Kidney (tissue), 14 donors: ENCODE data around the gene LRRC59. TPM values are rescaled to one million over a fixed set of nuclear protein-coding genes. Genes with fewer than 3 reads are reported as not detected.
A peak's percentile ranks its signal among the peaks of the same experiment; 100 is the strongest.

Source experiments
- DNase-seq, 5 donors: peaks; one replicate each; pipeline ENCODE4 v3.0.0-alpha.2; 2013 to 2020
- FAIRE-seq: peaks from 2 replicates; lab custom pipeline; 2012; peaks lifted over from hg19 to GRCh38; lab: Jason Lieb, UNC
- H3K27ac ChIP-seq, 2 donors: one replicate each; pipeline ENCODE4 v1.7.0; 2013; ENCODE audit warnings: low read depth in 2 of 2, low read length in 2 of 2, inconsistent platforms in 1 of 2
- H3K27me3 ChIP-seq: one replicate; pipeline ENCODE4 v1.7.1; 2013; ENCODE audit warnings: low read length, inconsistent platforms; ENCODE audit not compliant: control insufficient read depth, insufficient read depth
- H3K36me3 ChIP-seq, 3 donors: one replicate each; pipeline versions ENCODE4 v1.7.0 to v1.7.1; 2013; ENCODE audit warnings: low read length in 3 of 3, control low read depth in 1 of 3, inconsistent platforms in 1 of 3; ENCODE audit not compliant: insufficient read depth in 3 of 3, control insufficient read depth in 2 of 3
- H3K4me1 ChIP-seq, 3 donors: one replicate each; pipeline versions ENCODE4 v1.7.0 to v1.7.1; 2013; ENCODE audit warnings: low read length in 3 of 3, inconsistent platforms in 1 of 3, low read depth in 1 of 3; ENCODE audit not compliant: control insufficient read depth in 2 of 3, insufficient read depth in 2 of 3
- H3K4me3 ChIP-seq, 3 donors: one replicate each; pipeline versions ENCODE4 v1.7.0 to v1.8.1; 2013; ENCODE audit warnings: low read length in 3 of 3, control low read depth in 1 of 3, inconsistent platforms in 1 of 3
- H3K9ac ChIP-seq, 3 donors: one replicate each; pipeline versions ENCODE4 v1.7.0 to v1.7.1; 2013; ENCODE audit warnings: low read length in 3 of 3, control low read depth in 1 of 3, inconsistent platforms in 1 of 3
- H3K9me3 ChIP-seq, 3 donors: one replicate each; pipeline versions ENCODE4 v1.7.0 to v1.7.1; 2013; ENCODE audit warnings: low read length in 3 of 3, control low read depth in 1 of 3, inconsistent platforms in 1 of 3; ENCODE audit not compliant: control insufficient read depth in 2 of 3, insufficient read depth in 1 of 3
- CTCF ChIP-seq: IDR thresholded peaks from 3 replicates; pipeline ENCODE4 v1.5.1; 2012; ENCODE audit warnings: mild to moderate bottlenecking, moderate library complexity, borderline replicate concordance; ENCODE audit not compliant: insufficient read depth; ENCODE audit errors: extremely low read depth
- intact Hi-C: fragments of 100-400 bp; cut with DNase I; formaldehyde crosslinking; loops from one replicate; pipeline ENCODE4 v1.11.1; 2022
- polyA plus RNA-seq: library from polyadenylated mRNA; stranded (reverse); fragments of 350-450 nt; fragmentation: Illumina TruSeq; extraction: RNeasy Lipid Tissue Mini Kit (QIAGEN cat#74804); gene quantifications from one replicate; pipeline ENCODE4 v1.2.3, GENCODE V29; 2014; ENCODE audit warnings: low read depth, low replicate concordance; ENCODE audit not compliant: insufficient read depth
- total RNA-seq: library from RNA; stranded (reverse); fragmentation: NEBNext Ultra II Directional; extraction: Animal tissue kit (Norgen Biotek cat#: 25700); gene quantifications from one replicate; pipeline ENCODE4 v1.2.1, GENCODE V29; 2021
- donor health status: control.
- donor health status: control.
- donor health status: control.
- donor health status: control.
- donor health status: control.
- donor health status: DM: yes; HTN: yes; CAD: no.
- donor health status: Normal renal cell carcinoma (clear cell type).

Gene LRRC59
- total and polyA plus RNA-seq, 2 donors from 2014 or later: 37.0 to 61.7 TPM

DNA sequence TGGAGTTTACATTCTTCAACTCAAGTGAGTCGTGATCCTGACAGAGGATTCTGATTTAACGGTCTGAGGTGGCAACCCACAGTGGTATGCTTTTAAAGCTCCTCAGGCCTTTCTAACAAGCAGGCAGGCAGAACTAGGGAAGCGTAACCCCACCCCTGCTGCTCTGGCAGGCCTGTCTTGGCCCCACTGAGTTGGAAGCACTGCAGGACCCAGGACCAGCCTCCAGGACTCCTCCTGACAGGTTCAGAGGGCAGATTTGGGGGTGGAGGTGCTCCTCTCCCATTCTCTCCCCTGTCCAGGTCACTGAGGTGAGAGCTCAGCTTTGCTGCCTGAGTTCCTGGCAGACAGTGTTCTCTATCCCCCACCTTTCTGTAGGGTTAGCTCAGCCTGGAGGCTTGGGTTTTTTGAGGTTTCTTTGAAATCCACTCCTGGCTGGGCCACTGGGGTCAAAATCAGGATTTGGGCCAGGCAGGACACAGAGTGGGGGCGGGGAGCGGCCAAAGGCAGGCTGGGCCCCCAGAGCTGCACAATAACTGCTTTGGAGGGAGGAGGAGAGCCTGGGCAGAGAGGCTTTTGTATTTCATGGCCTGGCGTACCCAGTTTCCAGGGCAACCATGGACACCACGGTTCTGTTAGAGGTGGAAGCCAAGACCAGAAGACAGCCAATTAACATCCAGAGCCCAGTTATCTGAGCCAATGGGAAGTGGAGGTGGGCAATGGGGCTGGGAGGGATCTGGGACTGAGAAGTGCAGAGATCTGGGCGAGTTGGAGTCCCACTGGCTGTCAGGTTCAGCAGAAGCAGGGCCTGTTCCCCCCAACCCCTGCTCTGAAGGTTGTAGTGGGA, 33.9 kb downstream of the LRRC59 start:
- Histone ChIP-seq H3K9me3 (no peaks in the 10 kb centered on the region), H3K27me3 (no peaks in the 10 kb centered on the region), H3K4me3 (no peak overlapping the region), H3K9ac (no peak overlapping the region), H3K36me3 (peaks cover 8 to 22% (median 18%) of the 10 kb centered on the region in 3 donors), H3K4me1 (no peaks in the 10 kb centered on the region), H3K27ac (no peak overlapping the region)
- intact Hi-C loops: no loop called here
- DNase-seq (peak in 4 of 5 donors; percentile 66 to 78 (median 70)), FAIRE-seq (no peak)
- no peak for TF ChIP-seq CTCF

- H3K36me3 ChIP-seq: peaks cover 3 to 22% (median 13%) of the 10 kb centered on the region in 3 donors
Observed at GRCh38 chr17:50362661-50363060, 34.7 kb downstream of the LRRC59 start.

DNA sequence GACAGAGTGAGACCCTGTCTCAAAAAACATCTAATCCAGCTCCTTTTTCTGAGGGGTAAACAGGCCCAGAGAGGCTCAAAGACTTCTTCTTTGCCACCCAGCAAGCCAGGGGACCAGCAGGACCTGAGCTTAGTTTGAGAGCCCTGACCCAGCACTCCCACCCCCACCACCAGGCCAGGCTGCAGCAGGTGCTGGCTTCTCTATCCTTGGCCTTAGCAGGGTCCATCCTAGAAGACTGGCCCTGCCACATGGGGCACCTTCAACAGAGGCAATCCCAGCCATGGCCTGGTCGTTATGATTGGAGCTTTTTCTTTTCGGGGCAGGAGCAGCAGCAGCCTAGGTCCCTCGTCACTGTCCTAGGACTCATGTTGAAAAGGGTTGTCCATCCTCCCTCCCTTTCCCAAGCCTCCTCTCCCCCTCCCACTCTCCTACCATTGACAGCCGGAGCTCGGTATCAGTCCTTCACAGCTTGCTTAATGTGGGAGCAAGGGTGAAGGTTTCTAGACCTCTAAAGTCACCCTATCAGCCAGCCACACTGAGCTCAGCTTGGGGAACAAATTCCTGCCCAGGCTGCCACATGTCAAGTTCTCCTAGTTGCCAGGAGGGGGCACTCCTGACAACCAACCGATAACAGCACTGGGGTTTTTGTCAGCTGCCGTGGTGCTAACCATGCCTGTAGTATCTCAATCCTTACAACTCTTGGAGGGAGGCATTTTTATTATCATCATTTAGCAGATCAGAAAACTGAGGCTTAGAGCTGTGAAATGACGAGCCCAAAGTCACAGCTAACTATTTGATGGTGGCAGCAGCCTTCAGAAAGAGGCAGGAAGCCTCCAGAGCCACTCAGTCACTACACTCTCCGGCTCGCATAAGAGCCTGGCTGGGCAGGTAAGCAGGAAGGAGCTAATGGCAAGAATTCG, 35.5 kb downstream of the LRRC59 start:
- no peaks in the 10 kb centered on the region for H3K4me1 ChIP-seq
- FAIRE-seq (no peak), DNase-seq (peak in 3 of 5 donors; percentile 52 to 80 (median 66))
- H3K27ac ChIP-seq: no peak overlapping the region
- TF ChIP-seq CTCF: peak; percentile 55
- no peaks in the 10 kb centered on the region for H3K27me3 ChIP-seq
- intact Hi-C loops: no loop called here
- no peaks in the 10 kb centered on the region for H3K9me3 ChIP-seq
- H3K9ac ChIP-seq: peak overlapping the region in 1 of 3 donors; percentile 6
- H3K36me3 ChIP-seq: peaks cover 3 to 14% (median 6%) of the 10 kb centered on the region in 3 donors
- no peak overlapping the region for H3K4me3 ChIP-seq

More at GRCh38 chr17:50362661-50363060, 34.7 kb downstream of the LRRC59 start:
- intact Hi-C loops: no loop called here
- FAIRE-seq (no peak), DNase-seq (peak in 1 of 5 donors; percentile 29)
- no peak for TF ChIP-seq CTCF
- Histone ChIP-seq H3K4me1 (no peaks in the 10 kb centered on the region), H3K9me3 (no peaks in the 10 kb centered on the region), H3K4me3 (no peak overlapping the region), H3K9ac (peak overlapping the region in 1 of 3 donors; percentile 6), H3K27me3 (no peaks in the 10 kb centered on the region), H3K27ac (no peak overlapping the region)
